ENCODE measurements around the gene IKZF5.
A peak's percentile ranks its signal among the peaks of the same experiment; 100 is the strongest.

The IKZF5 gene, protein sequence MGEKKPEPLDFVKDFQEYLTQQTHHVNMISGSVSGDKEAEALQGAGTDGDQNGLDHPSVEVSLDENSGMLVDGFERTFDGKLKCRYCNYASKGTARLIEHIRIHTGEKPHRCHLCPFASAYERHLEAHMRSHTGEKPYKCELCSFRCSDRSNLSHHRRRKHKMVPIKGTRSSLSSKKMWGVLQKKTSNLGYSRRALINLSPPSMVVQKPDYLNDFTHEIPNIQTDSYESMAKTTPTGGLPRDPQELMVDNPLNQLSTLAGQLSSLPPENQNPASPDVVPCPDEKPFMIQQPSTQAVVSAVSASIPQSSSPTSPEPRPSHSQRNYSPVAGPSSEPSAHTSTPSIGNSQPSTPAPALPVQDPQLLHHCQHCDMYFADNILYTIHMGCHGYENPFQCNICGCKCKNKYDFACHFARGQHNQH

GRCh38 chr10:123008355-123009104 is at the start of gene IKZF5, which contains the start of gene ACADSB:
TSS of gene IKZF5 (minus strand) at chr10:123008795. CDS start at chr10:122998625, 10,170 bp downstream.
TSS of gene ACADSB (plus strand) at chr10:123009006. CDS start at chr10:123009030, 24 bp downstream.
- DNase-seq (ENCODE audit: low spot score), result peak; percentile 97

GRCh38 chr10:123057968-123058367 is 49.4 kb upstream of the IKZF5 start:
- DNase-seq (ENCODE audit: low spot score), result no peak

DNA sequence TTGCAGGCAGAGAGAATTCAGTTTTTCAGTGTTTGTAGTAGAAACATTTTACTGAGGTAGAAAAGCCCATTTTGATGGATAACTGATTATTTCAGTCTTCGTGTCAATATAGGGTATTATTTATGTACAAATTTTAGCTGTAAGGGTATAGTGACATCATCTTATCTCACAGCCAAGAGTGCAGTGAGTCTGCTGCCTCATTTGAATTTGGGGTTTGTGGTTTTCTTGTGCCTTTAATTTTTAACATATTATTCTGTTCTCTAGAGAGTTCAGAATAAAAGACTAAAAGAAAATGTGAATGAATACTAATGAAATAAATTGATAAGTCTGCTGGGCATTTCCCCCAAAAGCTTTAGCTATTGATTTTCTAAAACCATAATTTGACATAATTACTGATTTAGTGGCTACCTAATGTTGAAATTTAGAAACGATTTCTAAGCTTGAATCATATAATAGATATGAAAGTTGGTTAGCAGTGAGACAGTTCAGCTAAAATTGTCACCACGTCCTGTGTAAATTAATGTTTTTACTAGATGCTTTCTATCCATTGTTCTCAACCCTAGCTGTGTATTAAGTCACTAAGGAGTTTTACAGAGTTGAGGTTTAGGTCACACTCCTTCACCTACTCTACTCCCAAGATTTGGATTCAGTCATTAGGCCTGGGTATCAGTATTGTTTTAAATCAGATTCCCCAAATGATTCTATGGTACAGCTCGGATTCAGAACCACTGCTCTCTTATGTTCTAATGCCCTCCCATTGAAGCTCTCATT is 37.6 kb upstream of the IKZF5 start:
- DNase-seq (ENCODE audit: low spot score), result no peak

- DNase-seq (ENCODE audit: low spot score), result no peak
Measured at GRCh38 chr10:123044391-123044790, 35.8 kb upstream of the IKZF5 start.

- peak; percentile 45 for DNase-seq (ENCODE audit: low spot score)
Measured at GRCh38 chr10:123043409-123043925, 34.9 kb upstream of the IKZF5 start.

GRCh38 chr10:123042708-123043408 is 34.3 kb upstream of the IKZF5 start:
- DNase-seq (ENCODE audit: low spot score), result no peak

- no peak for DNase-seq (ENCODE audit: low spot score)
Measured at GRCh38 chr10:123039632-123039930, 31.0 kb upstream of the IKZF5 start.

DNA sequence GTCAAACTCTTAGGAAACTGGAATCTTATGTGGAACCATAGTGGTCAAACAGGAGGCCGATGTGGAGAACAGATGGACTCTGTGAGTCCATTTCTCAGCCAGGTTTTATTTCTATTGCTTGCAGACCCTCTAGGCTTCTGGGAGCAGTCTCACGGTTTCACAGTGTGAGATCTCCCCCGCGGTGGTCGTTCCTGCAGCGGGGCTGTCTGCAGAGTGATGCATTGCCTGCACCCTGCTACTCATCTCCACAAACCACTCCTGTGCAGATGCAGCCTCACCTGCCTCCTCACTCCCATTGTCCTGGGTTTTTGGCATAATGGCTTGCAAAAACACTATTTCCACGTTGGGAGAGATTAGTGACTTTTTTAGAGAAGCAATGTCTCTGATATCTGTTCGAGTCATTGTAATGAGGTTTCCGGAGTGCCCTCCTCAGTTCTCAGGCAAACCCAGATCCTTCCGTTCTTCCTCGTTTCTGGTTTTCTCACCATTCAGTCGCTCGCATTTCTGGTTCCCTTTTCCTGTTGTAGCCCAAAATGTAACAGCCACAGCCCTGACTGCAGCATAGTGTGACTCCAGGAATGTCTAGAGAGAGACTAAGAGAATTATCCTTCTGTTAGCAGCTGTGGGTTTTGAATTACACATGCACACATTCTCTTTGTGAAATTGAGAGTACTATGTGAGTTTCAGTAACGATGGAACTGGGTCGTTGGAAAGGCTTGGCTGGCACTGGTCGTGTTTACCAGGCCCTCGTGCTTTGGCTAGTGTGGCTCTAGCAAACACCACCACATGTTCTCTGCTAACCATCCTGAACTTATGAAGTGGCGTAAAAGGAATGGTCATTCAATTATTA is 30.4 kb upstream of the IKZF5 start:
- DNase-seq (ENCODE audit: low spot score), result no peak

DNA sequence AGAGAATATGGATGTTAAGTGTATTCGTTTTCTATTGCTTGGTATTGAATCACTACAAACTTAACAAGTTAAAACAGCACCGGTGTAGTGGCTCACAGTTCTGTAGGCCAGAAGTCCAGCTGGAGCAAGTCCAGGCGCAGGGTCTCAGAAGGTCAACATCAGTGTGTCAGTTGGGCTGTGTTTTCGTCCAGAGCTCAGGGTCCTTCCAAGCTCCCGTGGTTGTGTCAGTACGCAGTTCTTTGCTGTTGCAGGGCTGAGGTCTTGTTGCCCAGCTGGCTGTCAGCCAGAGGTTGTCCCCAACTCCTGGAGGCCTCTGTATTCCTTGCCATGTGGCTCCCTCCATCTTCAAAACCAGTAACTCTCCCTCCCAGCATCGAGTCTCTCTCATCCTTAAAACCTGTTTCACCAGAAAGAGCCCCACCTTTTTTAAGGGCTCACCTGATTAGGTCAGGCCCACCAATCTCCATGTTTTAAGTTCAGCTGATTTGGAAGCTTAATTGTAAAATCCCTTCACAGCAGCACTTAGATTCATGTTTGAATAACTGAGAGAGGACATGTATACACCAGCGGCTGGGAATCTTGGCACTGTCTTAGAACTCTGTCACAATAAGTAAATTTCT is 27.0 kb upstream of the IKZF5 start:
- DNase-seq (ENCODE audit: low spot score), result no peak

DNA sequence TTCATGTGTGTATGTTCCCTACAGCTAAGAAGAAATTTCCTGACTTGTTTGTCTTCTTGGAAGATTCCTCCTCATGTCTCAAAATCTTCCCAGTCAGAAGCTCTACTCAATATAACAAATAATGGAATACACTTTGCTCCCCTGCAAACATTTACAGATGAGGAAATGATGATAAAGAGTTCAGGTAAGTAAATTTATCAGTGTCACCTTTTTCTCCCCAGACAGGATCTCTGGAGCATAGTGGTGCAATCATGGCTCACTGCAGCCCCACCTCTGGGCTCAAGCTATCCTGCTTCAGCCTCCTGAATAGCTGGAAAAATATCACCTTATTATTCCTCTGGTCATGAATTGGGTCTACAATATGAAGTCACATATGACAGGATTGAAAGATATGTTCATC is 25.7 kb upstream of the IKZF5 start:
- no peak for DNase-seq (ENCODE audit: low spot score)

DNA sequence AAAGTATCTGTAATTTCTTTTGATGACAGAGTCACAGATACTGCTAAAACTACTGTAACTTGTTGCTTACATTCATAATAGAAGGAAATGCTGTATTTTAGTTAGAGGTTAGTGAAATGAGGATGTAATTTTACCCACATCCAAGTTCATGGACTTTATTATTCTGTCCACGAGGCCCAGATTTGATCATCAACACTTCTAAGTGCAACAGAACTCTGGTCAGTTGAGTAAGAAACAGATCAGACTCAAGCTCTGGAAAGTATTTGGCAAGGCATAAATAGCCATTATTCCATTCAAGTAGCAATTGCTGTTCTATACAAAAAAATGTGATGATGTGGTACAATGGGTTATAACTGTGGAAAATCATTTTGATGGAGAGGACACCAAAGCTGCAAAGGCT is 22.5 kb upstream of the IKZF5 start:
- no peak for DNase-seq (ENCODE audit: low spot score)

DNA sequence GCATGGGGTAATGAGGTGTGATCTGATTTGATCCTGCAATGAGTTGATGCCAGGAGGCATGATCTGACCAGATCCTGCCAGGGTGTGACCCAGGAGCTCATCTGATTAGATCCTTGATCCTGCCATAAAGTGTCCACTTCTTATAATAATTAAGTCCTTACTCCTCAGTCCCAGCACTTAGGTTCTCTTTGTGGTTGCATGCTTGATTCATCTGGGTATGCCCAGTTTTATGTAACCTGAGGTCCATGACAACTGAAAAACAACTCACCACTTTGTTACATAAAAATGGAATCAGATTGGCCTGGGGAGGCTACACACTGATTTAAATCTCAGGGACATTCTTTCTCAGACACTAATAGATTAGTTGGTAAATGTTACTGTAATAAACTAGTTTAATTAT is 19.3 kb upstream of the IKZF5 start:
- no peak for DNase-seq (ENCODE audit: low spot score)

DNA sequence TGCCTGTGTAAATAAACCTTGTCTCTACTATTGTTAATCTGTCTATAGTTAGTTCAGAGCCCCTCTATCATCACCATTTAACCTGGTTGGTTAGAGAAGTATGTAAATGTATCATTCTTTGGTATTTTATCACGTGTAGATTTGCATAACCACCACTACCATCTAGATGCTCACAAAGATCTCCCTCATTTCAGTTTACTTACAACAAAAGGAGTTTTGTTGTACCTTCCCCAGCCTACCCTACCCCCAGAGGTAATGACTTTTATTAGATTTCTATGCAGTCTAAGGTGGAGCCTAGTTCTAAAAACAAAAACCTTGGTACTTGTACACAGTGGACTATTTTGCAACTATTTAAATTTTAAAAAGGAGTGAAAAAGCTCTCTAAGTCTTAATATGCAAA is 17.7 kb upstream of the IKZF5 start:
- no peak for DNase-seq (ENCODE audit: low spot score)

DNA sequence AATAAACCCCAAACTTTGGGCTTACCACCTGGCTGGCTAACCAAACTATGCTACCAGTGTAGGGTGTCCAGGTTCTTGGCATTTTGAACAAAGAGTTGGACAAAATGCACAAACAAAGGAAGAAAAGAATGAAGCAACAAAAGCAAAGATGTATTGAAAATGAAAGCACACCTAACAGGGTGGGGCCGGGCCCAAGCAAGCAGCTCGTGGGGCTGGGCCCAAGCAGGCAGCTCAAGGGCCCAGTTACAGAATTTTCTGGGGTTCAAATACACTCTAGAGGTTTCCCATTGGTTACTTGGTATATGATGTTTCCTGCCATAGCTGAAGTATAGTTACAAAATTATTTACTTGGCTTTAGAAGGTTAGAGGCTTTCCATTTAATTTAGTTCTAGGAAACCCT is 15.9 kb upstream of the IKZF5 start:
- no peak for DNase-seq (ENCODE audit: low spot score)

GRCh38 chr10:123021517-123021916 is 12.9 kb upstream of the IKZF5 start:
- DNase-seq (ENCODE audit: low spot score), result no peak

GRCh38 chr10:123019941-123020703 is 11.5 kb upstream of the IKZF5 start:
- DNase-seq (ENCODE audit: low spot score), result no peak

GRCh38 chr10:123019264-123019663 is 10.7 kb upstream of the IKZF5 start:
- no peak for DNase-seq (ENCODE audit: low spot score)

DNA sequence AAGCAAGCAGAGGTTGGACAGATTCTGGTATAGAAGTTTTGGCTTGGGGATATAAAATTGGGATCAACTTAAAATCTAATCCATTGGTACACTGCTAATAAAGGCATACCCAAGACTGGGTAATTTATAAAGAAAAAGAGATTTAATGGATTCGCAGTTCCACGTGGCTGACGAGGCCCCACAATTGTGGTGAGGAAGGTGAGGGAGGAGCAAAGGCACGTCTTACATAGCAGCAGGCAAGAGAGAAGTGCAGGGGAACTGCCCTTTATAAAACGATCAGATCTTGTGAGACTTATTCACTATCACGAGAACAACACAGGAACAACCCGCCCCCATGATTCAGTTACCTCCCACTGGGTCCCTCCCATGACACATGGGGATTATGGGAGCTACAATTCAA is 9.9 kb upstream of the IKZF5 start:
- no peak for DNase-seq (ENCODE audit: low spot score)

GRCh38 chr10:123017421-123018165 is 9.0 kb upstream of the IKZF5 start:
- no peak for DNase-seq (ENCODE audit: low spot score)

Data from CD4-positive, alpha-beta T cell treated with Interleukin-15 for 4 hours (primary cell).